SIG-M5 treated with dmso at 0.1 percent for 504 hours (cell line): ENCODE results near the gene MYO10.

Experiments used
- DNase-seq: peaks from one replicate; lab custom pipeline; 2025; ENCODE audit not compliant: unreplicated experiment; lab: John Stamatoyannopoulos, UW

Gene MYO10

GRCh38 chr5:16943846-16944678, 8.0 kb upstream of the MYO10 start:
- no peak for DNase-seq

DNA sequence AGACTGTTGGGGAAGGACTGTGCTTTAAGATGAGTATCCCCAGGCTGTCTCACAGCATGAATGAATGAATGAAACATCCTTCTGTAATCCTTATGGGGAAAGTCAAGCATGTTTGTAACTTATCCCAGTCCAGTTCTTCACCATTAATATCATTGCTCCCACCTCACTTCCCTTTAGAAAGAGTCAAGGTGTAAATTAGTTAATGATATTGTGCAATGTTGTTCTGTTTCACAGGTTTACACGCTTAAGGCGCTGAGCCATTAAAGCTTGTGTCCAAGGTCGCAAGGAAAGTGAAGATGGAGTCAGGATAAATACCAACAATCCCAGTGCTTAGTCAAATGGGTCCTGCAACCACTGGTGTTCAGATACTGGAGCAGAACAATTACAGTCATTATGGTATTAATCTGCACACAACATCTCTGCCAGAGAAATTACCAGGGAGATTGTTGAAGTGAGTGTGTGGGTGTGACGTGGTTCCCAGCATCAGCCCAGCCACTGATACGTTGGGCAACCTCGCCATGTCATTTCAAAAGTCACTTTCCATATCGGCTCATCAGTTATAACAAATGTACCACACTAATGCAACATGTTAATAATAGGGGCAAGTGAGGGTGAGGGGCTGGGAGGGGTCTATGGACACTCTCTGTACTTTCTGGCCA, 1.5 kb upstream of the MYO10 start:
- peak; percentile 54 for DNase-seq

GRCh38 chr5:16936989-16937438, 926 bp upstream of the MYO10 start:
- no peak for DNase-seq

DNA sequence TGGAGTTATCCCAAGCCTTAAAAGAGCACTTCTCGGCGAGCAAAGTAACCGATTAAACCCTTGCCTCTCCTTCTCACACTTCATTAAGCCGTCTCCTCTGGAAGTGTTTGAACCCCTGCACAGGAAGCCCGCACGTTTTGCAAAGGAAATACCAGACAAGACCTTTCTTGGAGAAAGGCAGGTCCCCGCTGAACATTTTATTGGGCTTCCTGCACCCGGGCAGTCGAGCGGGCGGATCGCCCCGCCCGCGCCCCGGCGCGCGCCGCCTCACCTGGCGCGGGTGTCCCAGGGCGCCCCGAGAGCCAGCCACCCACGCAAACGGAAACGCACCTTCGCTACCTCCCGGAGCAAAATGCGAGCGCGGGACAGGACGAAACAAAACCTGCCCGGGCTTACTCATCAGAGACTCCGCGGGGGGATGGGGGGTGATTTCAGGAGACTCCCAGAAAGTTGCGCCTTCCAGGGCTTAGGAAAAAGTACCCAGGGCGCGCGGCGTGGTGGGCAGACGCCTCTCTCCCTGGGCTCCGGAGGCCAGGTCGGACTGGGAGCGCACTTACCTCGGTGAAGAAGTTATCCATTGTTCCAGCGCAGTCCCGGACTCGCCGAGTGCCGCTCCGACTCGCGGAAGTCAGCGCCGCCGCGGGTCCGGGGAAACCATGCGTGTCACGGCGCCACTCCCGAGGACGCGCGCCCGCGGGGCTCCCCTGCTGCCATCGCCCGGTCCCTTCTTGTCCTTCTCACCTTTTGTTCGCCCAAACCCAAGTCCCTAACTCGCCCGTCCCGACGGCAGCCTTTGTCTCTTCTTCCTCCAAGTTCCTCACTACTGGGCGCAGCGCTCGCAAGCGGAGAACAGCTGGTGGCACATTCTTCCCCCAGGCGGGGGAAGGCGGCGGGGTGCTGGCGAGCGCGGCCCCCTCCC, 598 bp downstream of the MYO10 start:
- peak; percentile 77 for DNase-seq

DNA sequence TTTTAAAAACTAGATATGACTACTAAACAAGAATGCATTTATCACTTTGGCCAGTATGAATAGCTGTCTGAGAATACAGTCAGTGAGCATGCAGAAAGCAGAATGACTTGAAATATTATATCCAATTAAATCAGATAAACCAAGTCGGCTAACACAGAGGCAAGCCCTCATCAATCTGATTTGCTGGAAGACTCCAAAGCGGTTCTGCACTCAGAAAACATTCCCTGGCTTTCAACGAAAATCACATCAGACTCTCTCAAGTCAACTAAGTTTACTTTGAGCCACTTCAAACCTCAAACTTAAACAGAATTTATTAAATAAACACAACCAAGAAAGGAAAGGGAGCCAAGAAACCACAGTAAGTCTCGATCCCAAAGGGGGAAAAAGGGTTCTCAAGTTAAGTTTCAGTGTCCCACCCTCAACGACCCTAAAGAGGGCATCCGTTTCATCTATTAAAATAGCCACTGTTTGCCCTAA, 1.4 kb downstream of the MYO10 start:
- DNase-seq = no peak

- peak; percentile 62 for DNase-seq
Observed at GRCh38 chr5:16934123-16934522, 2.0 kb downstream of the MYO10 start.

DNA sequence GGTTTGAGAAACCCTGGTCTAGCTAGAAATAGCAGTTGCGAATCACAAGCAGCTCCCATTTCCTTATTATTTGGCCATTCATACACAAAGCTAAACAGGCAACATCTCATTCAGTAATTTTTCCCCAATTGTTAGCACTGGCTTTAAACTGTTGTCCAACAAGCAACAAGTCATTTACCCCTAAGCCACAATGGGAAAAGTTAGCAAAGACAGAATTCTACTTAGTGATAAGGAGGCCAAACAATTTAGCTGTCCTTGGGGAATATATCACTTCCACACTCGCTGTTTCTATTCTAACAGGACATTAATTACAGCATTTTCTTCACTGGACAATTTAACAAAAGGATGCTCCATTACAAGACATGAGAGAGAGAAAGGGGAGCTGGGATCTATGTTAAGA, 2.8 kb downstream of the MYO10 start:
- no peak for DNase-seq

- no peak for DNase-seq
Observed at GRCh38 chr5:16932401-16932800, 3.7 kb downstream of the MYO10 start.

DNA sequence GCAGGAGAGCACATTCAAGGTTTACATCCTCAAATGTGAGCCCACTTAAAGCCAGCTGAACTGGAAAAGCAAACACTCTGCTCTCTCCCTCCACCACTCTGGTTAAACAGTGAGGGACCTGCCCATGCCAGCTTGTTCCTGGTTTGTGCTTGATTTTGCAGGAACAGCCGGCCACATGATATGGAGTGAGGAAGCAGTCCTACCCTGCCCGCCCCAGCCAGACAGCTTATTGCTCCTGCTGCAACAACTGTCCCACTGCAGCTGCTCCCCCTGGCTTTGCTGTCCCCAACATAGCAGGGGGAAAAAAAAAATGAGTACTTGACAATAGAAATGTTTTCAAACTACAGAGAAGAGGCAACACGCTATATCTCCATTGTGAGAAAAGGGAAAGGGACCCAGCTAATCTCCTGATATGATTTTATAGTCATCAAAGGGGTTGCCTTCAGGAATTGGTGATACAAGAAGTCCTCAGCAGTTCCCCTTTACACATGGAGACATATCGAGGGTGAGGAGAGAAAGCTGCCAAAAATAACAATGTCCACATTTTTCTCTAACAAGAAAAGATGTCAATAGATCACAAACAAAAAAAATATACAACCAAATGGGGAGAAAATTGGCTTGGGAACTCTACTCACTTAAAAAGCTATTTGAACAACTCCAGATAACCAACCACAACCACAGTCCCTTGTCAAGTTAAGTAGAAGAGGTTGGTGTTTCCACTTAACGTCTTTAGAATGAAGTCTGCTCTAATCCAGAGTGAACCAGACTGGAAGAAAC, 4.6 kb downstream of the MYO10 start:
- no peak for DNase-seq

GRCh38 chr5:16930496-16930895, 5.6 kb downstream of the MYO10 start:
- DNase-seq = no peak

GRCh38 chr5:16929831-16930230, 6.3 kb downstream of the MYO10 start:
- DNase-seq = no peak

DNA sequence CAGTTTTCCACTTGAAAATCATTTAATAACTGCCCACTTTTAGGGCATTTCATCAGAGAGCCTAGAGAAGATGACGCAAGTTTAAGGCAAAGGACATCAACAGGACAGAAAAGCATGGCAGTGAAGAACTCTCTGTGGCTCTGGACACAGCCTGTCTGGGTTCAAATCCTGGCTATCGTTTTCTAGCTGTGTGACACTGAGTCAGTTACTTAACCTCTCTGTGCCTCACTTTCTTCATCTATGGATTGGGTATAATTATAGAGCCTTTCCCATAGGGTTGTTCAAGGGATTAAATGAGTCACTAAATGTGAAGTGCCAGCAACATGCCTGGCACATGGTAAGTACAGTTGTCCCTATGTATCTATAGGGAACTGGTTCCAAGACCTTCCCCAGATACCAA, 6.7 kb downstream of the MYO10 start:
- DNase-seq = no peak

DNA sequence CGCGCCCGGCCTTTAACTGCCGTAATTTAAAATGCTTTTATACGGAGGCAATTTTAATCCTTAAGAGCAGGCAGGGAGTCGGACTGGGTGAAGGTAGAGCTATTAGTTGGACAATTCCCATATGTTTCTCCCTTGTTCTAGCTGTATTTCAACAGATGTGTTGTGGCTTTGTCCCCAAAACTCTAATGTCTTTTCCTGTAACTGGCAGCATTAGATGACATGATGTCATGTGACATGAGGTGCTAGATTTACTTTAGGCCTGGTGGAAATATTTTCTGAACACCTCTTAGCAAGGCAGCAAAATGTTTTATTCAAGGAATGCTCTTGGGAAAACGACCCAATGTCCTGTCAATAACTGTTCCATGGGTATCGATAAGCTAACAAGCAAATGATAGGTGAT, 8.5 kb downstream of the MYO10 start:
- DNase-seq = no peak

- no peak for DNase-seq
Observed at GRCh38 chr5:16926417-16926816, 9.7 kb downstream of the MYO10 start.

DNA sequence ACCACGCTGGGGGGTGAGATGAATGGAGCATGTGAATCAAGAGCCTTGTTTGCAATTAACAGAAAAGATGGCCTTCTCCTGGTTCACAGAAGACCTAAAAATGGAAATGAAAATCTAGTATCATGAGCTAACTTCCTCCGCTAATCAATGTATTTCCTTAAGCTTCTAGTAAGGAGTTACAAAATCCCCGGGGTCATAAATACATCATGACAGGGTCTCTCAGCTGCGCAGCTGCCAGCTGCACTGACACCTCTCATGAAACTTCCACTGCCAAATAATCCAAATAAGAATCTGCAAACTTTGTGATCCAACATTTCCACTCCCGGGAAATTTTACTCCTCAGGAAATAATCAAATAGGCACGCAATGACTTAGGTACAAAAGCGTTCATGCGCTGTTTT, 11.9 kb downstream of the MYO10 start:
- no peak for DNase-seq

- no peak for DNase-seq
Observed at GRCh38 chr5:16922430-16922829, 13.7 kb downstream of the MYO10 start.

- DNase-seq = no peak
Observed at GRCh38 chr5:16921211-16921610, 14.9 kb downstream of the MYO10 start.

DNA sequence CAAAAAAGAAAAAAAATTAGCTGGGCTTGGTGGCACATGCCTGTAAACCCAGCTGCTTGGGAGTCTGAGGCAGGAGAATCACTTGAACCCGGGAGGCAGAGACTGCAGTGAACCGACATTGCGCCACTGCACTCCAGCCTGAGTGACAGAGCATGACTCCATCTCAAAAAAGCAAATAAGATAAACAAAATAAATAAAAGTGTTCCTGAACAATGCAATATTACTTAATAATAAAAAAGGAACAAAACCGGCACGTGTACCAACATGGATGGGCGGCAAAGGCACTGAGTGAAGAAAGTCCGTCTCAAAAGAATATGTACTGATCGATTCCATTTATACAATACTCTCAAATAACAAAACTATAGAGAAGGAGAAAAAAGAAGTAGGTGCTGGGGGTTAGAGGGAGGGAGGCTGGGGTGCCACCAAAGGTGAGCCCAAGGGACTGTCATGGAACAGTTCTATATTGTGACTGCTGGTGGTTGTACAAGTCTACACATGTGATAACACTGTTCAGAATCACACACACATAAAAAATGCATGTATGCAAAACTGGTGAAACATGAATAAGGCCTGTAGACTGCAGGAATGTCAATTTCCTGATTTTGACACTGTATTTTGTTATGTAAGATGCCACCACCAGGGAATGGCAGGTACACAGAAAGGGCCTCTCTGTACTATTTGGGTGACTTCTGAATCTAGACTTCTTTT, 15.8 kb downstream of the MYO10 start:
- no peak for DNase-seq

- no peak for DNase-seq
Observed at GRCh38 chr5:16918891-16919671, 17.0 kb downstream of the MYO10 start.
